NB4 (cell line): ENCODE results near the gene SLC25A10.

Experiments
- CTCF ChIP-seq: IDR thresholded peaks from one replicate; pipeline ENCODE4 v1.5.1; 2012; ENCODE audit warnings: low read depth, low read length
- MAX ChIP-seq: IDR thresholded peaks from 2 replicates; pipeline ENCODE4 v1.6.1; 2011; ENCODE audit warnings: low read depth, low read length
- MYC ChIP-seq: IDR thresholded peaks from 2 replicates; pipeline ENCODE4 v1.6.1; 2011; ENCODE audit warnings: low read depth, low read length
- POLR2A ChIP-seq: IDR thresholded peaks from 2 replicates; pipeline ENCODE4 v1.6.1; 2011; ENCODE audit warnings: mild to moderate bottlenecking; ENCODE audit not compliant: insufficient read length; ENCODE audit errors: extremely low read depth

GRCh38 chr17:81741049-81741593, 29.0 kb downstream of the SLC25A10 start:
- TF ChIP-seq CTCF (no peak), POLR2A (no peak), MAX (no peak), MYC (no peak)
